GM21723 (cell line): ENCODE measurements around the gene RCE1.

Experiments
- ATAC-seq: cut with Tn5 transposase; IDR thresholded peaks from one replicate; pipeline ENCODE4 v1.9.1; 2021; ENCODE audit warnings: mild to moderate bottlenecking, moderate library complexity; ENCODE audit not compliant: unreplicated experiment

RCE1 gene

GRCh38 chr11:66844496-66845142, 1.4 kb downstream of the RCE1 start:
- ATAC-seq, result no peak

DNA sequence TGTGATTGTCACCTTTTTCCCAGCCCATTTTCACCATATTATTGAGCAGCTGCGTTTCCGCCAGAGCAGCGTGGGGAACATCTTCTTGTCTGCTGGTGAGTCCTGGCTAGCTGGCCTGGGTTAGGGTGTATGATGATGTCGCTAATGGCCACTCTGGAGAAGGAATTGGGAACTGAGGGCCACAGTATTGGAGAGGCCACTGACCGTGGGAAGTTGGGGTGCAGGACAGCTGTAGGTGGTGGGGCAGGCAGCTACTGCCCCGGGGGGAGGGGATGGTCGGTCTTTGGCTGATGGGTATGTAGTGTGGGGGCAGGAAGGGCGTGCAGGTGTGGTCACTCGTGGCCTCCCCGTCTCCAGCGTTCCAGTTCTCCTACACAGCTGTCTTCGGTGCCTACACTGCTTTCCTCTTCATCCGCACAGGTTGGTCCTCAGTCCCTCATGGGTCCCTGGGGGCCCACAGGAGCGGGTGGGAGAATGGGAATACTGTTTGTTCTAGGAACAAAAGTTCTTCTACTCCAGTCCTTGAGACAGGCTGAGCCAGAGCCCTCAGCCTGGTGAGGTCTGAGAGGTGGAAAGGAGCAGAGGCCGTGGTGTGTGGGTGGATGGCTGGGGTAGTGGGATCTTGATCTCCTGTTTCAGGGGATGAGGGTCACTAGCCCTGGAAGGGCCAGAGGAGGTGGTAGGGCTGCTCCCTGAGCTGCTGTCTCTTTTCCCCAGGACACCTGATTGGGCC, 2.1 kb downstream of the RCE1 start:
- no peak for ATAC-seq

DNA sequence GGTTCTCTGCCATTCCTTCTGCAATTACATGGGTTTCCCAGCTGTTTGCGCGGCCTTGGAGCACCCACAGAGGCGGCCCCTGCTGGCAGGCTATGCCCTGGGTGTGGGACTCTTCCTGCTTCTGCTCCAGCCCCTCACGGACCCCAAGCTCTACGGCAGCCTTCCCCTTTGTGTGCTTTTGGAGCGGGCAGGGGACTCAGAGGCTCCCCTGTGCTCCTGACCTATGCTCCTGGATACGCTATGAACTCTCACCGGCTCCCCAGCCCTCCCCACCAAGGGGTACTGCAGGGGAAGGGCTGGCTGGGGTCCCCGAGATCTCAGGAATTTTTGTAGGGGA, 2.6 kb downstream of the RCE1 start:
- ATAC-seq, result no peak

DNA sequence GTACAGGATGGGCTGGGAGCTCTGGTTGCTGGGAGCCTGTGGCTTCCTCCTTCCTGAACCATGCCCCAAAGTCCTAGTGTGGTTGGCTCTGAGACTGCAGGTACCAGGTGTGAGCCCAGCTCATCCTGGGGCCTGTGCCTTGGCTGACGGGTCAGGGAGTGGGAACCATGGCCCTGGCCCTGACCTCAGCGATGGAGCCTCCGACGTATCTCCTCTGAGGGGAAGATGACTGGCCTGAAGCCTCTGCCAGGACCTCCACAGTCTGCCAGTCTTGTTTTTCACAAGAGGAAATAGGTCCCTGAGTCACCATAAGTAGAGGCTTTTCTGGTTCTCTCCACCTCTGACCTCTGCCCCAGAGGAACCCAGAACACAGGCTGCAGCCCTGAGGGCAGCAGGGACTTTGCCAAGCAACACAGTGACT, 3.4 kb downstream of the RCE1 start:
- no peak for ATAC-seq

DNA sequence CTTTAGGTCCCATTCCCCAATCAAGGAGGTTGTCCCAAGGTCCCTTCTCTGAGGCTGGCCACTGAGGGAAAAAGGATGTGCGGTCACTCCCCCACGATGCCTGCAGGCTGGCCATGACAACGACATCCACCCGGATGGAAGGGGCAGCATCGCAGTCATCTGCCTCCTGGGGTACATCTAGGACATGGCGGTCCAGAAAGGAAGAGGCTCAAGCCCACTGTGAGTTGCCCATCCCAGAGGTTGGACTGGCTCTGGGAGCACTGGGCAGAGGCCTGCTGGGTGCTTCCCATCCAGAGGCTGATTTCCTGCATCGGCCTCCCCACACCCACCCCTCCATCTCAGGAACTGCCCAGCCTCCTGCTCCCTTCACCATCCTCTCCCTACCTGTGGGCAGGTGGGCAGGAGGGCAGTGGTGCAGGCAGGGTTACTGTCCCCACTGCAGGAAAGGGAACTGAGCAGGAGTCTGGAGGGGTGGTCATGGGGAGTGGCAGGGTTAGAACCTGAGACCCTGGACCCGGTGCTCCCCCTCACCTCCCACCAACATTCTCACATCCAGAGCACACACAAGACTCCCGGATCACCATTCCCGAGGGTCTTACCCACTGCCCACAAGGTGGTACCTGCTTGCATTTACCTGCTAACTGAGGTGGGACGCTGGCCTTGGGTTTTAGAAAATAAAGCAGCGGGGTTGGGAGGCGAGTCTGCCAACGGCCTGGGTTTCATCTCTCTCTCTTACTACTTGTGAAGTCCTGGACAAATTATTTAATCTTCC, 4.4 kb downstream of the RCE1 start:
- ATAC-seq, result no peak

- ATAC-seq, result no peak
Measured at GRCh38 chr11:66848671-66849500, 5.6 kb downstream of the RCE1 start.

- no peak for ATAC-seq
Measured at GRCh38 chr11:66849501-66850234, 6.4 kb downstream of the RCE1 start.

DNA sequence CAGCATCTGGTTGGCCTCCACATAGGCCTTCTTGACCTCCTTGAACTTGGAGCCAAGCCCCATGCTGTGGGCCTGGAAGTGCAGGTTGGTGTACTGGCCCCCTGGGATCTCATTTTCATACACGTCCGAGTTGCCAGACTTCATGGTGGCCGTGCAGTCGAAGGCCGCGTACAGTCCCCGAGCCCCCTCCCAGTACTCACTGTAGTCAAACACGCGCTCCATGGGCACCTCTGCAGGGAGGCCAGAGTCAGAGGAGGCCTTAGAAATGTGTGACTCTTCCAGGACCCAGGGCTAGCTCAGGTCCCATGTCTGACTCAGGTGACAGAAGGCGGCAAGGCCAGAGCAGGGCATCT, 7.0 kb downstream of the RCE1 start:
- ATAC-seq, result no peak

DNA sequence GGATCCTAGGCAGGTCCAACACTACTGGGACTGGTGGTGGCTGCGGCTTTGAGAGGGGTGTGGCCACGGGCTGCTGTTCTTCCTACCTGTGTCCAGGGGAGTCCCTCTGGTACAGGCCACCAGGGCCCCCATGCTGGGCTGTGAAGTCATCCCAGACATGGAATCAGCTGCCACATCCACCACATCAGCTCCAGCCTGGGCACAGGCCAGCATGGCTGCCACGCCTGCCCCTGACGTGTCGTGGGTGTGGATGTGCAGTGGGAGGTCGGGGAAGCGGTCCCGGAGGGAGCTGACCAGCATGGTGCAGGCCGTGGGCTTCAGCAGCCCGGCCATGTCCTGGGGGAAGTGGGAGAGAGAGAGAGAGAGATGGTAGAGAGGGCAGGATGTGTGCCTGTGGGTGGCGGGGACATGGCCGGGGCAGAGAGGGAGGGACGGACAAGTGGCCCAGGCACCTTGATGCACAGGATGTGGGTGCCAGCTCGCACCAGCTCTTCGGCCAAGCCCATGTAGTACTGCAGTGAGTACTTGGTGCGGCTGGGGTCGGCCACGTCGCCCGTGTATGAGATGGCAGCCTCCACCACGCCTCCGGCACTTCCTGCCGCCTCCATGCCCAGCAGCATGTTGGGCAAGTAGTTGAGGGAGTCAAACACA, 7.5 kb downstream of the RCE1 start:
- ATAC-seq, result no peak

GRCh38 chr11:66851239-66851596, 8.0 kb downstream of the RCE1 start:
- ATAC-seq, result no peak

- no peak for ATAC-seq
Measured at GRCh38 chr11:66851698-66852465, 8.6 kb downstream of the RCE1 start.

DNA sequence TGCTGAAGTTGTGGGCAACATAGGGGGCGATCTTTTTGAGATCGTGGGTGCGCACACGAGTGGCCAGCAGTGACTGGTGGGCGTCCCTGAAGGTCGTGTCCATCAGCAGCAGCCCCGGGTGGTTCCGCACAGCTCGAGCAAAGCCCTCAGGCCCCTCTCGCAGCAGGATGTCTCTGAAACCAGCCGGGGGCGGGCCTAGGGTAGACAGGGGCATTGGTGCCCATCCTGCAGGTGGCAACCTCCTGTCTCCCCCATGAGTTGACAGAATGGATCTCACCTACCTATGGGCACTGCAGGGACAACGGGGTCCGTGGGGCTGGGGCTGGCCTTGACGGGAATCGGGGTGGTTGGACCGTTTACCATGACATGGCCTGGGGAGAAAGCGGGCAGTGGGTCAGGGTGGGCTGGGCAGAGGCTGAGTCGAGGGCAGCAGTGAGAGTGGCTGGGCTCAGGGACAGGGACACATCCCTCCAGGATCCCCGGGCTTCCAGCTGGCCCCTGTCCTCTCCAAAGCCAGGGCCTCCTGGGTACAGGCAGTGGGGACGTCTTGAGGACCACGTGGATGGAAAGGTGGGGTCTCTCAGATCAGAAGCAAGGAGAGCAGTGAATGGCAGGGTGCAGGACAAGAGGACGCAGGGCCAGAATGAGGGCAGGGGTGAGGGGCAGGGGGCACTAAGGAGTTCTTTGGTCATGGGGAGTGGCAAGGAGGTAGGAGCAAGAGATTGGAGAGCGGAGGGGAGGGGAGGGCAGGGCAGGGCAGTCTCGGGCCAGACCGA, 9.4 kb downstream of the RCE1 start:
- ATAC-seq, result no peak

- no peak for ATAC-seq
Measured at GRCh38 chr11:66853242-66854229, 10.3 kb downstream of the RCE1 start.

DNA sequence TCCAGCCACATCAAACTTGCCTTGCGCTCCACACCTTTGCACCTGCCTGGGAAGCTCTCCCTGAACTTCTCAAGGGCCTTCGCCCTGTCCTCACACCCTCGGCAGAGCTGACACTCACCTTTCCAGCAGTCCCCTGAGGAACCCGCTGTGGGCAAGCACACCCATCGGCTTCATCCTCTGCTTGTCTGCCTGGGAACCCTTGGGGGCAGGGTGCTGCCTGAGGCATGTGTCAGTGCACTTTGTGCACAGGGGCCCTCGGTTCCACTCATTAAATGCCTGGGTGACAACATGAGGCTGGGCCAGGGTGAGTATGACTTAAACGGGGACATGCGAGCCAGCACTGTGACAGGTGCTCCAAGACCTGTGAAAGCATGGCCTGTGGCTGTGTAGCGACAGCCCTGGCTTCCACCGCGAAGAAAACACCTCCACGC, 11.0 kb downstream of the RCE1 start:
- no peak for ATAC-seq

DNA sequence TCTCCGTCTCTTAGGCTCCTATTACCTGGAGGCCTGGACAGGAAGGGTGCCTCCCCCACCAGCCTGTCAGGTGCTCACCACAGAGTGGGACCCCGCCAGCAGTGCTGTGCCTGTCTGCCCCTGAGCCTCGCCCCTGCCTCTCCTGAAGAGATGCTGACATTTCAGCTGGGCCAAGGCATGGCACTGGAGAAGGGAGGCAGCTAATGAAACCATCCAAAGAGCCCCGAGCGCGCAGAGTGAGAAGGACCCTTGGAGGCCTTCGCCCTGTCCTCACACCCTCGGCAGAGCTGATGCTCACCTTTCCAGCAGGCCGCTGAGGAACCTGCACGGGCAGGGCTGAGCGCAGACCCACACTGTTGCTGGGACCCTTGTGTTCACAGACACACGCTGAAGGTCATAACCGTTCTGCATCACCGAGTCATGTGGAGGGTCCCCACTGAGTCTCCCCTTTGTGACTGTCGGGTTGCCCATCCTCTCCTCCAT, 11.5 kb downstream of the RCE1 start:
- no peak for ATAC-seq

- ATAC-seq, result peak; percentile 61
Measured at GRCh38 chr11:66855574-66856495, 12.6 kb downstream of the RCE1 start.
